22Rv1 (cell line): ENCODE measurements around the gene FRY.

Source experiments
- CTCF ChIP-seq: fragments of 450-650 bp; IDR thresholded peaks from 2 replicates; pipeline ENCODE4 v1.5.1; 2017; ENCODE audit warnings: mild to moderate bottlenecking
- ZFX ChIP-seq: fragments of 450-650 bp; IDR thresholded peaks from 2 replicates; pipeline ENCODE4 v1.6.1; 2017; ENCODE audit warnings: antibody characterized with exemption, borderline replicate concordance

DNA sequence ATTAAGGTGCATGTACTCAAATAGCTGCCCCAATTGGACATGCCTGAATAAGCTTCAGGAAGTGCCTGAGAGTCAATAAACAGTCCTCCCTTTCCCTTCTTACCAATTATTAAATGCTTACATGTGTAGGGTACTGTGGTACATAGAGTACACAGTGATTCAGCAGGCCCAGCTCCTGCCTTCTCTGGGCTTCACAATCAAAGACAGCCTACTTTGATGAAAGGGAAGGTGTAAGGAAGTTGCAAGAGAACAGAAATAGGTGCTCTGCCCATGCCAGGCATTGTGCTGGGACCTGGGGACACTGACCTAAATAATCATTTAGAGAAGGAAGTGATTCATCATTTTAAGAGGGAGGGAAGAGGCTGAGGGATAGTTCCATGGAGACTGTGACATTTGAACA is 17.2 kb downstream of the FRY start:
- no peak for TF ChIP-seq CTCF
- TF ChIP-seq ZFX = no peak
